Mucosa of stomach (tissue), 1 donor: ENCODE results near the gene STKLD1.

ENCODE experiments used
- H3K27me3 ChIP-seq: one replicate; pipeline ENCODE4 v1.7.0; 2013; ENCODE audit warnings: mild to moderate bottlenecking, low read length; ENCODE audit not compliant: control insufficient read depth, insufficient read depth
- H3K36me3 ChIP-seq: one replicate; pipeline ENCODE4 v1.7.0; 2013; ENCODE audit warnings: low read length; ENCODE audit not compliant: control insufficient read depth, insufficient read depth
- H3K4me1 ChIP-seq: one replicate; pipeline ENCODE4 v1.7.0; 2013; ENCODE audit warnings: mild to moderate bottlenecking, low read length; ENCODE audit not compliant: control insufficient read depth, insufficient read depth
- H3K4me3 ChIP-seq: one replicate; pipeline ENCODE4 v1.7.0; 2013; ENCODE audit warnings: low read length
- H3K9ac ChIP-seq: one replicate; pipeline ENCODE4 v1.7.0; 2013; ENCODE audit warnings: mild to moderate bottlenecking, low read length, moderate library complexity
- H3K9me3 ChIP-seq: one replicate; pipeline ENCODE4 v1.7.0; 2013; ENCODE audit warnings: mild to moderate bottlenecking, low read length, moderate library complexity; ENCODE audit not compliant: control insufficient read depth
- donor health status: Pancreatic carcinoma.

STKLD1 gene

DNA sequence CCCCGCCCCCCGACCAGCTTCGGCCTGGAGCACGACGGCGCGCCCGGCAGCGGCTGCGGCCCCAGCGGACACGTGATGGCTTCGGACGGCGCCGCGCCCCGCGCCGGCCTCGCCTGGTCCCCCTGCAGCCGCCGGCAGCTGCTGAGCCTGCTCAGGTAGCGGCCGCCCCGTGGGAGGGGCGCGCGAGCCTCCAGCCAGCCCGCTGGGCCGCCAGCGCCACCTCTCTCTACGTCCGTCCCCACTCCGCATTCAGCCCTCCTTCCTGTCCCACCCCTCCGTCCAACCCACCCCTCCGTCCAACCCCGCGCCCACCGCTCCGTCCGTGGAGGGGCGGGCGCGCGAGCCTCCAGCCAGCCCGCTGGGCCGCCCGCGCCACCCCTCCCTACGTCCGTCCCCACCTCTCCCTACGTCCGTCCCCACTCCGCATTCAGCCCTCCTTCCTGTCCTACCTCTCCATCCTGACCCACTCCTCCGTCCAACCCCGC is 52.5 kb downstream of the STKLD1 start:
- Histone ChIP-seq H3K9ac (no peak overlapping the region), H3K36me3 (no peaks in the 10 kb centered on the region), H3K9me3 (no peaks in the 10 kb centered on the region), H3K4me3 (no peak overlapping the region), H3K4me1 (peaks cover 34% of the 10 kb centered on the region), H3K27me3 (peaks cover 3% of the 10 kb centered on the region)

DNA sequence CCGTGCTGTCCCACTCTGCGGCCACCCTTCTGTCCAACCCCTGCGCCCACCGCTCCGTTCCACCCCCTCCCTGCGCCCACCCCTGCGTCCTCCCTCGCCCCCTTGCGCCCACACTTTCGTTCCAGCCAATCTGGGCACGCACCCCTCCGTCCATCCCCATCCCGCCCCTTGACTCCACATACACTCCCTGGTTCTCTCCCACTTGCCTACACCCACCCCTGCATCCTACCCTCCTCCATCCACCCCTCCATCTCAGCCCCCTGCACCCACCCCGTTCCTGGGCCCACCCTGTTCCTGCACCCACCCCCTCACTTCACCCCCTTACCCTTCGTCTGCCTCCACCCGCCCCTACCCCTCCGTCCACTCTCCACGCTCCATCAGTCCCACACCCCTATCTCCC is 53.0 kb downstream of the STKLD1 start:
- H3K9ac ChIP-seq = no peak overlapping the region
- H3K4me3 ChIP-seq = no peak overlapping the region
- H3K36me3 ChIP-seq = no peaks in the 10 kb centered on the region
- H3K4me1 ChIP-seq = peaks cover 28% of the 10 kb centered on the region
- no peaks in the 10 kb centered on the region for H3K9me3 ChIP-seq
- H3K27me3 ChIP-seq = peaks cover 3% of the 10 kb centered on the region

DNA sequence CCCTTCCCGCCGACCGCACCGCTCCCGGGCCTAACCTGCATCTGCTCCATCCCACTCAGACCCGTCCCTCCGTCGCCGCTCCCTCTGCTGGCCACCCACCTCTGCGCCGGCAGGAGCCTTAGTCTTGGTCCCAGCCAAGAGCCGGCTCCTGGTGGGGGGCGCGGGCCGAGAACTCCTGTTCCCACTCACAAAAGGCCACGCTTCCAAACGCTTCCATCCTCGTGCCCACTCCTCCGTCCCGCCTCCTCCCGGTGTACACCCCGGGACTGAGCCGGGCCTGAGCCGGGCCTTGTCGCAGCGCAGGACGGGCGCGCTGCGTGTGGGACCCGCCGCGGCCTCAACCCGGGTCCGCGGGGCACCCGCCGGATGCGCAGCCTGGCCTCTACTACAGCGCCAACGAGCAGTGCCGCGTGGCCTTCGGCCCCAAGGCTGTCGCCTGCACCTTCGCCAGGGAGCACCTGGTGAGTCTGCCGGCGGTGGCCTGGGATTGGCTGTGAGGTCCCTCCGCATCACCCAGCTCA is 53.5 kb downstream of the STKLD1 start:
- H3K36me3 ChIP-seq = no peaks in the 10 kb centered on the region
- H3K27me3 ChIP-seq = peaks cover 3% of the 10 kb centered on the region
- no peak overlapping the region for H3K4me3 ChIP-seq

DNA sequence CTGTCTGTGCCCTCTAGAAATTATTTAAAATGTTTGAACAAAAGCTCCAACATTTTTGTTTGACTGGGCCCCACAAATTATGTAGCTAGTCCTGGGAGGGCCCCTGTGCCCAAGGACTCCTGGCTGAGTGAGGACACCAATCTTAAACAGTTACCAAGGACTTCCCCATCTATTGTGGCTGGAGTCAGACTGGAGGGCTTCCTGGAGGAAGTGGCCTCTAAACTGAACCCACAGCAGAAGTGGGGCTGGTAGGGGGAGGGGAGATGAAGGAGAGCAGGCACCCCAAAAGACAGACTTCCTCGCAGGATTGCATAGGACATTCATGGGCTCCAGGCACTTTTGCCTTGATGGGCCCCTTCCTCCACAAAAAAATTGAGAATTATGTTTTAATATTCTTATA is 54.1 kb downstream of the STKLD1 start:
- H3K27me3 ChIP-seq = peaks cover 3% of the 10 kb centered on the region
- H3K9ac ChIP-seq = no peak overlapping the region
- H3K36me3 ChIP-seq = no peaks in the 10 kb centered on the region
- no peaks in the 10 kb centered on the region for H3K9me3 ChIP-seq
- H3K4me1 ChIP-seq = peaks cover 18% of the 10 kb centered on the region
- H3K4me3 ChIP-seq = no peak overlapping the region

More for the DNA sequence above, 53.5 kb downstream of the STKLD1 start:
- no peaks in the 10 kb centered on the region for H3K9me3 ChIP-seq
- no peak overlapping the region for H3K9ac ChIP-seq
- H3K4me1 ChIP-seq = peaks cover 23% of the 10 kb centered on the region

DNA sequence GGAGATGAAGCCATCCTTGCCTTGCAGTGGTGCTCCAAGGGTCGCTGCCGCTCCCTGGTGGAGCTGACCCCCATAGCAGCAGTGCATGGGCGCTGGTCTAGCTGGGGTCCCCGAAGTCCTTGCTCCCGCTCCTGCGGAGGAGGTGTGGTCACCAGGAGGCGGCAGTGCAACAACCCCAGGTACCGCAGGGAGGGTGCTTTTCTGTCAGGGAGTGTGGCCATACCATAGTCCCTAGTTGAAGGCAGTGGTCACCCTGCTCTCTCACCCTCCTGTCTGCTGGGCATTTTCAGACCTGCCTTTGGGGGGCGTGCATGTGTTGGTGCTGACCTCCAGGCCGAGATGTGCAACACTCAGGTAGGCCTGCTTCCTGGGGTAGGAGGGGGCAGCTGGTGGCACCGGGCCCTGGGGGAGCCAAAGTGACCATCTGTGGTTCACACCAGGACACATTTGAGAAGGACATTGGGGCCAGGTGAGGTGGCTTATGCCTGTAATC is 57.2 kb downstream of the STKLD1 start:
- H3K9ac ChIP-seq = no peak overlapping the region
- H3K36me3 ChIP-seq = no peaks in the 10 kb centered on the region
- no peaks in the 10 kb centered on the region for H3K27me3 ChIP-seq
- no peak overlapping the region for H3K4me3 ChIP-seq
- no peaks in the 10 kb centered on the region for H3K4me1 ChIP-seq
- H3K9me3 ChIP-seq = no peaks in the 10 kb centered on the region

DNA sequence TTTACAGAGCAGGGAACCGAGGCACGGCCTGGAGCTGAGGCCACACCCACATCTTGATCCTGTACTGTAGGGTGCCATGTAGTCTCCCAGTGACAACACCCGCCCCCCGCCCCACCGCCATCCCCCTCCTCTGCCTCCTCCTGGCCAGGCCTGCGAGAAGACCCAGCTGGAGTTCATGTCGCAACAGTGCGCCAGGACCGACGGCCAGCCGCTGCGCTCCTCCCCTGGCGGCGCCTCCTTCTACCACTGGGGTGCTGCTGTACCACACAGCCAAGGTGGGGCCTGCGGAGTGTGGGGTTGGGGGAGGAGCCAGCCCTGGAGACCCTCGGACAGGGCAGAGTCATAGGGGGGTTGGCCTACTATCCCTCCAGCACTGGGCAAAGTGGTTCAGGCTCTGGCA is 60.5 kb downstream of the STKLD1 start:
- Histone ChIP-seq H3K36me3 (no peaks in the 10 kb centered on the region), H3K9ac (no peak overlapping the region), H3K27me3 (no peaks in the 10 kb centered on the region), H3K4me3 (no peak overlapping the region), H3K9me3 (no peaks in the 10 kb centered on the region), H3K4me1 (no peaks in the 10 kb centered on the region)

DNA sequence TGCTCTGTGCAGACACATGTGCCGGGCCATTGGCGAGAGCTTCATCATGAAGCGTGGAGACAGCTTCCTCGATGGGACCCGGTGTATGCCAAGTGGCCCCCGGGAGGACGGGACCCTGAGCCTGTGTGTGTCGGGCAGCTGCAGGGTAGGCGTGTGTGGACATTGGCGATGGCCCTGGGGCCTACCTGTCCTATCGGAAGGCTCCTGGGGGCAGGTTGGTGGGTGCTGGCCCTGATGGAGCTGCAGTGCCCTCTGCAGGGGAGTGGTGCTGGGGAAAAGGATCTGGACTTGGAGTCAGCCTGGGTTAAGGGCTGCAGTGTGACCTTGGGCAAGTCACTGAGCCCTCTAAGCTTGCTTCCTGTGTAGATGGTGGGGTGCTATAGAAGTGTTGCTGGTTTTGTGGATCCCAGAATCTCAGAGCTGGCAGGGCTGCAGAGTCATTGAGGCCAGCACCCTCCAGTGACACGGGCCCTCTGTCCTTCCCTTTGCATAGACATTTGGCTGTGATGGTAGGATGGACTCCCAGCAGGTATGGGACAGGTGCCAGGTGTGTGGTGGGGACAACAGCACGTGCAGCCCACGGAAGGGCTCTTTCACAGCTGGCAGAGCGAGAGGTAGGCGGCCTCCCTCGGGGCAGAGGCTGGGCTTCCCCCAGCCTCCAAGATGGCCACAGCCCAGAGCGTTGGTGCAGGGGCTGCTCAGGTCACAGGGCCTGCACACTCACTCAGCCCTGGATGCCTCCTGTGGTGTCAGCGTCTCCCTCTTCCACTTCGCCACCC is 61.8 kb downstream of the STKLD1 start:
- Histone ChIP-seq H3K27me3 (no peaks in the 10 kb centered on the region), H3K4me1 (no peaks in the 10 kb centered on the region), H3K9ac (no peak overlapping the region), H3K4me3 (no peak overlapping the region), H3K9me3 (no peaks in the 10 kb centered on the region), H3K36me3 (no peaks in the 10 kb centered on the region)

DNA sequence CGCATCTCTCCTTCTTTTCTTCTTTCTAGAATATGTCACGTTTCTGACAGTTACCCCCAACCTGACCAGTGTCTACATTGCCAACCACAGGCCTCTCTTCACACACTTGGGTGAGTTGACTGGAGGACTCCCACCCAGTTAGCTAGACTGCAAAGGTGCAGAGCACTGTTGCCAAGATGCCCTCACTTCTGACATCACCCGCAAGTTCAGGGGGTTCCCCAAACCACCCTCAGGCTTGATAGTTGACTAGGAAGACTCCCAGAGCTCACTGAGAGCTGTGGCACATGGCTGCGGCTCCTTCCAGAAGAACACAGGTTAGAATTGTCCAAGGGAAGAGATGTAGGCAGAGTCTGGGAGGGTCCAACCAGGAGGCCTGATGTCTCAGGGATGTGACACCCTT is 63.2 kb downstream of the STKLD1 start:
- Histone ChIP-seq H3K4me1 (no peaks in the 10 kb centered on the region), H3K36me3 (no peaks in the 10 kb centered on the region), H3K27me3 (no peaks in the 10 kb centered on the region), H3K4me3 (no peak overlapping the region), H3K9ac (no peak overlapping the region), H3K9me3 (no peaks in the 10 kb centered on the region)

DNA sequence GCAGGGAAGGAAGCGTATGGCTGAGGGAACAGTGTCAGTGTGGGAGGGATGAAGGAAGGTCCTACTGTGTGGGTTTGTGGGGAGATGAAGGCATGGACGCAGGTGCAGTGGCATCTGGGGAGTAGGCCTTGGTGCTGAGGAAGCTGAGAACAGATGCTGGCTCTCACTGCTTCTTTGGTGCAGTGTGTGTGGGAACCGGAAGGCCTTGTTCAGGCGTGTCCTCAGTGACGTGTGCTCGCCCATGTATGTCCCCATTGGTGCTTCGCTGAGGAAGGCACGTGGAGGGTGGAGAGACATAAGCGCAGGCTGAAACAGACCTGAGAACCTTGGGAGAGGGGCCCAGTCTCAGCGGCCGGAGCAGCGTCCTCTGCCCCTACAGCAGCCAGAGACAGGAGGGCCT is 64.7 kb downstream of the STKLD1 start:
- no peaks in the 10 kb centered on the region for H3K4me1 ChIP-seq
- no peak overlapping the region for H3K4me3 ChIP-seq
- H3K27me3 ChIP-seq = no peaks in the 10 kb centered on the region
- no peaks in the 10 kb centered on the region for H3K9me3 ChIP-seq
- H3K9ac ChIP-seq = no peak overlapping the region
- H3K36me3 ChIP-seq = no peaks in the 10 kb centered on the region

DNA sequence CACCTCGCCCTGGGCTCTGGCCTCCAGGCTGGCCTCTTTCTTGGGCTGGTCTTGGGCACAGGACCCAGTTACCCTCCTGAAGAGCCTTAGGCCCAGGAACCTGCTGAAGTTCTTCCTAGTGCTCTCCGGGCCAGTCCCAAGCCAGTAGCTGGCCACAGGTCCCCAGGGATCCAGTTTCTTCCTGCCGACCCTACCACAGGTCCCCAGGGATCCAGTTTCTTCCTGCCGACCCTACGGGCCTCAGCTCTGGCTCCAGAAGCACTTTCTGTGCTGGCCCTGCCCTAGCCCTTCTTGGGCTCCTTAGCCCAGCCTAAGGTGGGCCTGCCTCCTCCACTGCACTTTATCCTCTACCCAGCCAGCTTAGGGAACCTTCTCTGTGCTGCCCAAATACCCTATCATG is 65.4 kb downstream of the STKLD1 start:
- H3K9me3 ChIP-seq = no peaks in the 10 kb centered on the region
- H3K36me3 ChIP-seq = no peaks in the 10 kb centered on the region
- no peaks in the 10 kb centered on the region for H3K4me1 ChIP-seq
- no peak overlapping the region for H3K9ac ChIP-seq
- H3K27me3 ChIP-seq = no peaks in the 10 kb centered on the region
- H3K4me3 ChIP-seq = no peak overlapping the region

DNA sequence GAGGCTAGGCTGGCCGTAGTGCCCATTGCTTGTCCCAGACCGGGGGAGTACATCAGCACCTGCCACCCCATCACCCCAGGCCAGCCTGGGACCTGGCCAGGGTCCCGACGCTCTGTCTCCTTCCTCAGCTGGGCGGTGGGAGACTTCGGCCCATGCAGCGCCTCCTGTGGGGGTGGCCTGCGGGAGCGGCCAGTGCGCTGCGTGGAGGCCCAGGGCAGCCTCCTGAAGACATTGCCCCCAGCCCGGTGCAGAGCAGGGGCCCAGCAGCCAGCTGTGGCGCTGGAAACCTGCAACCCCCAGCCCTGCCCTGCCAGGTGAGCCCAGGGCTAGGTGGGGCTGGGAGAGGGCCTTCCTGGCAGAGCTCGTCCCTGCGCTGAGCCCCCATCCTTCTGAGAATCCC is 67.1 kb downstream of the STKLD1 start:
- Histone ChIP-seq H3K4me1 (peaks cover under 1% of the 10 kb centered on the region), H3K36me3 (no peaks in the 10 kb centered on the region), H3K27me3 (no peaks in the 10 kb centered on the region), H3K4me3 (no peak overlapping the region), H3K9ac (no peak overlapping the region), H3K9me3 (no peaks in the 10 kb centered on the region)

DNA sequence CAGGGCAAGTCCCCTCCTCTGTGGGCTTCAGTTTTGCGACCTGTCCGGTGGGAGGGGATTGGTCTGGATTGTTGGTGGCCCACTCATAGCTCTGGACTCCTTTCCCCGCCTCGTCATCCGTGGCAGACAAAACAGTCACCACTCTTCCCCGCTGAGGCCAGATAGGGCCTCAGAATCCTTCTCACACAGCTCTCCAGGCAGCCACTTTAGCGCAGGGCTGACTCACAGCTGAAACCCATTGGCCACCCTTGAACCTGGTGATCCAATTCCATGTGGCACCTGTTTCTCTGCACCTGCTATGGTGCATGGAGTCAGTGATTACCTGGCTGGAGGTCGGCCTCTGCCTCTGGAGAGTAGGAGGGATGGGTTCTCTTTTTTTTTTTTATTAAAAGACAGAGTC is 67.8 kb downstream of the STKLD1 start:
- Histone ChIP-seq H3K4me3 (no peak overlapping the region), H3K9me3 (no peaks in the 10 kb centered on the region), H3K4me1 (peaks cover 8% of the 10 kb centered on the region), H3K9ac (no peak overlapping the region), H3K27me3 (no peaks in the 10 kb centered on the region), H3K36me3 (no peaks in the 10 kb centered on the region)
